NCI-H2196 treated with DMSO at 0.1 percent for 48 hours (cell line): ENCODE results near the gene HIBADH.

Source experiments
- DNase-seq: peaks from one replicate; lab custom pipeline; 2025; ENCODE audit not compliant: unreplicated experiment; lab: John Stamatoyannopoulos, UW

Gene HIBADH

DNA sequence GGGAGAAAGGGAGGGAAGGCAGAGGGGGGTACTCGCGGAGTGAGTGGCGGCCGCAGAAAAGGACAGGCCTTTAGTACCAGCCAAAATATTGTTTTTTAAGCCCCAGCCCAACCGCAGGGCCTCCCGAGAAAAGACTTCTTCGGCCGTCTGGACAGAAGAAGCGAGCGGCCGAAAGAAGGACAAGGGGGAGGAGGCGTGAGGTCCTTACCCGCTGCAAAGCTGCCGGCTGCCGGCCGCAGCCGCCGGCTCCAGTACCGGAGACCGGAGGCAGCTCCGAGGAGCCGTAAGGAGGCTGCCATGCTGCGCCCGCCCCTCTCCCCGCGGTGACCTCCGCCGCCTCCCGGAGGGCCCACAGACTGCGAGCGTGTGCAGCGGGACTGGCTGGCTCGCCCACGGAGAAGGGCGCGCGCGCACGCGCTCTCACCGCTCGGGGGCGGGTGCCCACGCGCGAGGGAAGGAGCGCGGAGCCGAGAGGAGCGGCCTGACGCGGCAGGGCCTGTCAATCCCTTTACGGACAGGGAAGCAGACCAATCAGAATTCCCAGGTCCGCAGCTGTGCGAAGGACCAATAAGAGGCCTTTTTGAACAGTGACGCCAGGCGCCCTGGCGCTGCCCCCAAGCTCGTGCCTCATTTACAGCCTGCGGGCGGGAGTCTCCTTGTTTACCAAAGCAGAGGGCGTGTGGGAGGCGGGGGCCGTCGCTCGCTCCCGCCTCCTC lies at the start of gene HIBADH:
Gene HIBADH, minus strand, starts transcription at position 394 of the 716 bp plus-strand sequence. Its CDS starts 95 bp downstream, at position 299.
- DNase-seq = peak; percentile 96

- no peak for DNase-seq
Observed at GRCh38 chr7:27712217-27712616, 49.5 kb upstream of the HIBADH start.

DNA sequence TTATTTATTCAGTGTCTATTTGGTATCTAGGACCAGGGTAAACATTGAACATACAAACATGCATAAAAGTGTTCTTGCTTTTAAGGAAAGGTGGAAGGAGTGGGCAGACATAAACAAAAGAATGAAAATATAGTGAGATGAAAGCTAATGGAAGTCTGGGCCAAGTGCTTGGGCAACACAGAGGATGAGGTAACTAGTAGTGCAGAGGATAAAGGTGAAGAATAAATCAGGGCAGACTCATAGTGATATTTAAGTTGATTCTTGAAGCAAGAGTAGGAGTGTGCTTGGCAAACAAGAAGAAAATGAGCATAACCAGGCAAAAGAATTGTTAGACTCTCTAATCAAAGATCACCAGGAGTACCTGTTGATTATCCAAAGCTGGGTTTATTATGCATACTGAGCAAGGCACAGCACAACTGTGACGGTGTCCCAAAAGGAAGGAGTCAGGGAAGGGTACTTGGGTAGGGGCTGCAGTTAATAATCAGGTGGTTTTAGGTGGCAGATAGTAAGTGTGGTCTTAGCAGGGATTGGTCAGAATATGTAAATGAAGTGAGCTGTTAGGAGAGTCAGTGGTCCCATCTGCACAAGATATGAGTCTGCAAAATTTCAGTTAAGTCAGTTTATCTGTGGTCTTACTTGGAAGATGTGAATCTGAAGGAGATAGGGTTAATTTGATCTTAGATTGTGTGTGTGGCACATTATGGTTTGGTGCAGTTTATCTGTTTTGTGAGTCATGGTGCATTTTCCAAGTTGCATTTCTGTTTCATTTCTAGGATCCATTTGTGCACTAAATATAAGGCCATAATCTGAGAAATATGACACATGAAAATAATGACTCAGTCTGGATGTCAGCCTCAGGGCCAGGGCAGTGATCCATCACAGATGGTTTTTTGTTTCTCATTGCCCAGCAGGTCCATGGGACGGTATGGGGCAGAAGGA lies 46.7 kb upstream of the HIBADH start:
- DNase-seq = no peak

GRCh38 chr7:27708485-27708884 lies 45.8 kb upstream of the HIBADH start:
- no peak for DNase-seq

DNA sequence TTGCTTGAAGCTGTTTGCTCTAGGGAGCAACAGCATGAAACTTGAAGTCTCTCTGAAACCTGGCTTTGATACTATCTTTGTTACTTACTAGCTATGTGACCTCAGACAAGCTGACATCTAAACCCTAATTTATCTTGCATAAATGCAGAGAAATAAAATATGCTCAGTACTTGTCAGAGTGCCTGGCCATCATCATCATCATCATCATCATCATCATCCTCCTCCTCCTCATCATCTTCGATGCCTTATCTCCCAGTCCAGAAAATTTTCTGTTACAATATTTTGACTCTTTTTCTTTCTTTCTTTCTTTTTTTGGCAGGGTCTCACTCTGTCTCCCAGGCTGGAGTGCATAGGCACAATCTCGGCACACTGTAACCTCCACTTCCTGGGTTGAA lies 42.5 kb upstream of the HIBADH start:
- DNase-seq = no peak

DNA sequence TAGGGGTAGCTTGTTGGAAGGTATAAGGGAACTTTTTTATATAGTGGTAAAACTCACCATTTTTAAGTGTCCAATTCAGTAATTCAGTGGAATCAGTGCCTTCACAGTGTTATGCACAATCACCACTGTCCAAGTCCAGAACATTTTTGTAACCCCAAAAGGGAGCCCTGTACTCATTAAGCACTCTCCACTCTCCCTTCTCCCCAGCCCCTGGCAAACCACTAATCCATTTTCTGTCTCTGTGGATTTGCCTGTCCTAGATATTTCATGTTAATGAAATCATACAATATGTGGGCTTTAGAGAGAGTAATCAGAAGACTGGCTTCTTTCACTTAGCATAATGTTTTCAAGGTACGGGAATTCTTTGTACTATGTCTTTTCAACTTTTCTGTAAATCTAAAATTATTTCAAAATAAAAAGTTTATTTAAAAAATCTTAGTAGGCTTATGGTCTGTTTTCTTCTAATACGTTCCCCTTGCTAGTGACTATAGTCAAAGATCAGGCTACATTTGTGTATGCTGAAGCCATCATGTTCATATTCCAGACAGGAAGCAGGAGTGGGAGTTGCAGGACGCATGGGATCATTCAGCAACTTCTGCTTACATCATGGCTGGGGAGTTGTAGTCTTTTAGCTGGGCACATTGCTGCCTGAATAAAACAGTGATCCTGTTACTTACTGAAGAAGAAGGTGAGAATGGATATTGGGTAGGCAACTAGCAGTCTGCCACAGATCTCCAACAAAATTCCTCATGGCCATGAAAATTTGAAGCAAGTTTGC lies 41.9 kb upstream of the HIBADH start:
- no peak for DNase-seq

- no peak for DNase-seq
Observed at GRCh38 chr7:27703181-27703580, 40.5 kb upstream of the HIBADH start.

DNA sequence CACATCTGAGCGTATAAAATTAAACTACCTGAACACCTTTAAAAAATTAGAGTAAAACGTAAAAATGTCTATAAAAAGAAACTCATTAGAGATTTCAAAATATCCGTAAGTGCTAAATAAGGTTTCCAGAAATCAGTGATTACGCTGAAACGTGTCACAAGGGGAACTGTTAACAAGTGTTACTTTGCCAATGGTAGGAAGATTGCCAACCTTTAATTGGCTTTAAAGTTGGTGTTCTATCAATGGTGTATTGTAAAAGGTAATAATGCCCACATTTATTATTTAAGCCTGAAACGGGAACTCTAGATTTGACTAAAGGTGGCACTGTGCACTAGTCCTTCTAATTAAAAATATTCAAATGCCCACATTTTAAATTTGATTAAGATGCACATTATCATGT lies 37.8 kb upstream of the HIBADH start:
- DNase-seq = no peak

- DNase-seq = no peak
Observed at GRCh38 chr7:27699751-27700150, 37.1 kb upstream of the HIBADH start.

GRCh38 chr7:27697861-27698430 lies 35.3 kb upstream of the HIBADH start:
- no peak for DNase-seq

DNA sequence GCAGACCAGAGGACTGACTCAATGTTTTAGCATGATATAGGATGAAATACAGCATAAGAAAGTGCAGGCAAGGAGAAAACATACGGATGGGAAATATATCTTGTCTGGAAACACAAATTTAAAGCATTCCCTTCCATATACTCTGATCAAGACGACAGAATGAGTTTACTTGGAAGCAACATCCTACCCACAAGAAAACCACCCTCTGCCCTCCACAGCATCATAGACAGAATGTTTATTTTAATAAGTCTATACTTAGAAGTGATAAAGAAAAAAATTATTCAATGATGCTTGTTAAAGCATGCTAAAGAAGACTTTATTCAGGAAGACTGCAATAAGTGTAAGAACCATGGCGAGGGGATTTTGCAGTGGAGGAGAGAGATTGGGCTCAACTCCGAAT lies 32.4 kb upstream of the HIBADH start:
- DNase-seq = no peak

DNA sequence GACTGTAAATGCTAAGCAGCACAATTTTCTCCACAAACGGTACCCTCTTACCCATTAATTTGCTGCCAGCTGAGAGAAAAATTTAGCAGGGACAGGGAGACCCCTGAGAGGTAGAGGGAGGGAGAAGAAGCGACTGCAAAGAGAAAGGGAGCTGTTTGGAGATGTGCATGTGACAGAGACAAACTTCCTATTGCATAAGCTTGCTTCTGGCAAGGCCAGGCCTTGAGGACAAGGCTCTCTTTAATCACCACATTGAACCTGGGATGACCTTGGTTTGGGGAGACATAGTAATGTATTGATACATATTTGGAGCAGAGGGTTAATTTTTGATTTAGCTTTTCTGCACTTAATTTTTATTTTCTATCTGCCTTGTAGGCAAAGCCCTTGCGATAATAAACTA lies 31.1 kb upstream of the HIBADH start:
- DNase-seq = no peak

DNA sequence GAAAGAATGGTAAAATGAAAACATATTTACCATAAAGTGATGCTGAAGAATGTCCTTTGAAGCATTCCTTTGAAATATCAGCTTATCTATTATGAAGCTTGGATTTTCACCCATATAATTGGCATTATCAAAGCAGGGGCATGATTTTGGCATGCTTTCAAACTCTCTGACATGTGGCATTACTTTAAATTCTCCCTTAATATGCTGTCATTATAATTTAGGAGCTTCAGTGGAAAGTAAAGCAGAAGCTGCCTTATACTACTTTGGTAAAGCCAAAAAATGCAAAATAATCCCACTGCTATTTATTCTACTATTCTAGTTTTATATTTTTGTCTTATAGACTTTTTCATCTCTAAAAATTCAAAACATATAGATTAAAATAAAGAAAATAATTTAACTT lies 28.0 kb upstream of the HIBADH start:
- no peak for DNase-seq

DNA sequence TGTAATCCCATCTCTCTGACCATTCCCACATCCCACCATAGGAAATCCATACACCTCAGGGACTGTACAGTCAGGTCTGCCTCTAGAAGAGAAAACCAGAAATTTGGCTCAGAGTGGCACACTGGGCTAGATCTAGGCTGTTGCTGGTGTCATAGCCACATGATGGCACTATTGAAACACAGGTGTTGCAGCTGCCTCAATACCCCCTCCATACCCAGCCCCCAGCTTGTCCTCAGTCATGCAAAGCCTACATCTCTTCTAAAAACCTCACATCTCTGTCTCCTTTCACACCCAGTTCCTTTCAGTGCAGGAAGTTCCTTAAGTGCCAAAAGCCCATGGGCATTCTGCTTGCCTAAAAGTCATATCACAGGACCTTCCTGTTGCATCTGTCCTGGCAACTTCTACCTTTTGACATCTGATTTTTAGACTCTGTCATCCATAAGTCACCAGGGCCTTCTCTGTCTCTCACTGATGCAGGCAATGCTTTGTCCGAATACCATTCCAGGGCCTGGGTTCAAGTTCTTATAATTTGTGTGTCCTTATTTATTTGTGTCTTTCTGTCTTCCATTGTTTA lies 27.0 kb upstream of the HIBADH start:
- no peak for DNase-seq

GRCh38 chr7:27689150-27689549 lies 26.5 kb upstream of the HIBADH start:
- no peak for DNase-seq

- no peak for DNase-seq
Observed at GRCh38 chr7:27688646-27689045, 26.0 kb upstream of the HIBADH start.

DNA sequence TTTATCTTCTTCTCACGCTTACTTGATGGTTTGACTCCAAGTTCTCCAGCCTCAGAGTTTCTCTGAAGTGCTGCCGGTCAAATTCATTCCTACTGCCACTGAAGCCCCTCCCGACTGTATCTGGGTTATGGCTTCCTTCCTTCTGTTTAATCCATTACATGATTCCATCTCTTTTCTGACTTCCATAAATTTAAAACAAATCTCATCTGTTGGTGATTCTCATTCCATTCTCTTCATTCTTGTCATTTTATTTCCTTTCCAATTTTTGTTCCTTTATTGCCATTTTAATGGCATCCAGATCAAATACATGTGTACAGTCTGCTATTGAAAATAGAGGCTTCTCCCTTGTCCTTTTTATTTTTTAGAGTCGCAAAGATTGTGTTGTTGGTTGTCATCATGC lies 25.4 kb upstream of the HIBADH start:
- no peak for DNase-seq

GRCh38 chr7:27686315-27686714 lies 23.6 kb upstream of the HIBADH start:
- no peak for DNase-seq

- no peak for DNase-seq
Observed at GRCh38 chr7:27685893-27686292, 23.2 kb upstream of the HIBADH start.

- no peak for DNase-seq
Observed at GRCh38 chr7:27685209-27685608, 22.5 kb upstream of the HIBADH start.

DNA sequence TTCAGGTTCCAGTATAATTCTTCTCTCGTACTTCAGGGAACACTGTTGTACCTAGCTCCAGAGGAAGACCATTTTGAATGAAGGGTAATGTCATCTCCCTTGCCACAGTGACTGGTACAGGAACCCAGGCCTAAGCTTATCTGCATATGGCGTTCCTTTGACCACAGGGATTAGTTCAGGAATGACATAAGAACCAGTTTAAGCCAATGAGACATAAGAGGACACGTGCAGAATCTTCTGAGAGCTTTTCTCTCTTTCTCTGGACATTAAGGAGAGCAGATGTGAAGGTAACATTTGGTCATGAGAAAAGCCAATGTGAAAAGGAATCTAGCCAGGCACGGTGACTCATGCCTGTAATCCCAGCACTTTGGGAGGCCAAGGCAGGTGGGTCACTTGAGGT lies 21.8 kb upstream of the HIBADH start:
- DNase-seq = no peak
